Stimulated activated CD8-positive, alpha-beta memory T cell treated with anti-CD3 and anti-CD28 coated beads, Interleukin-15, amount 100 ng/mL, for 4 hours (primary cell): ENCODE measurements around the gene MRPL57.
"Not testable (repeated sequence)": the region's sequence is repeated elsewhere in the genome, so short reads cannot be mapped to it uniquely, and the experiment has no call there.

Experiments used
- DNase-seq, 2 donors: peaks; one replicate each; pipeline ENCODE4 v3.0.0-alpha.2; 2020; ENCODE audit warnings: low read depth in 2 of 2

Gene MRPL57

GRCh38 chr13:21194756-21195155, 18.3 kb downstream of the MRPL57 start:
- DNase-seq = not testable (repeated sequence)

GRCh38 chr13:21197606-21198225, 21.3 kb downstream of the MRPL57 start:
- not testable (repeated sequence) for DNase-seq

GRCh38 chr13:21198391-21198790, 21.9 kb downstream of the MRPL57 start:
- DNase-seq = not testable (repeated sequence)

- not testable (repeated sequence) for DNase-seq
These were observed 25.2 kb downstream of the MRPL57 start for GRCh38 chr13:21201456-21202190.

GRCh38 chr13:21202767-21203531, 26.5 kb downstream of the MRPL57 start:
- no peak for DNase-seq

GRCh38 chr13:21208652-21209154, 32.2 kb downstream of the MRPL57 start:
- DNase-seq = no peak

- no peak for DNase-seq
These were observed 35.8 kb downstream of the MRPL57 start for GRCh38 chr13:21212138-21212775.

- DNase-seq = not testable (repeated sequence)
These were observed 39.0 kb downstream of the MRPL57 start for GRCh38 chr13:21215419-21215818.

GRCh38 chr13:21216332-21216731, 39.9 kb downstream of the MRPL57 start:
- DNase-seq = no peak

- no peak for DNase-seq
These were observed 42.0 kb downstream of the MRPL57 start for GRCh38 chr13:21218351-21219035.

GRCh38 chr13:21219036-21219381, 42.6 kb downstream of the MRPL57 start:
- no peak for DNase-seq

- DNase-seq = not testable (repeated sequence)
These were observed 43.3 kb downstream of the MRPL57 start for GRCh38 chr13:21219716-21220115.

GRCh38 chr13:21221268-21221667, 44.8 kb downstream of the MRPL57 start:
- DNase-seq = no peak

- no peak for DNase-seq
These were observed 48.6 kb downstream of the MRPL57 start for GRCh38 chr13:21225082-21225481.

GRCh38 chr13:21225841-21226581, 49.6 kb downstream of the MRPL57 start:
- no peak for DNase-seq

- DNase-seq = no peak
These were observed 51.5 kb downstream of the MRPL57 start for GRCh38 chr13:21227917-21228316.
